HG03457 (cell line): ENCODE measurements around the gene NPTX1.

Experiments
- ATAC-seq: cut with Tn5 transposase; IDR thresholded peaks from one replicate; pipeline ENCODE4 v1.9.1; 2021; ENCODE audit warnings: moderate number of reproducible peaks; ENCODE audit not compliant: unreplicated experiment

Gene NPTX1

GRCh38 chr17:80445007-80445725 is 31.2 kb downstream of the NPTX1 start:
- no peak for ATAC-seq

GRCh38 chr17:80444644-80444979 is 31.8 kb downstream of the NPTX1 start:
- no peak for ATAC-seq

- no peak for ATAC-seq
These were observed 32.3 kb downstream of the NPTX1 start for GRCh38 chr17:80443916-80444643.

- ATAC-seq = no peak
These were observed 32.9 kb downstream of the NPTX1 start for GRCh38 chr17:80443498-80443897.

GRCh38 chr17:80442764-80443163 is 33.6 kb downstream of the NPTX1 start:
- ATAC-seq = no peak

GRCh38 chr17:80442323-80442659 is 34.1 kb downstream of the NPTX1 start:
- no peak for ATAC-seq

GRCh38 chr17:80441598-80442322 is 34.6 kb downstream of the NPTX1 start:
- ATAC-seq = no peak

- no peak for ATAC-seq
These were observed 35.3 kb downstream of the NPTX1 start for GRCh38 chr17:80441133-80441578.

GRCh38 chr17:80439499-80439898 is 36.9 kb downstream of the NPTX1 start:
- ATAC-seq = no peak

- ATAC-seq = no peak
These were observed 37.6 kb downstream of the NPTX1 start for GRCh38 chr17:80438806-80439205.

GRCh38 chr17:80437532-80437931 is 38.9 kb downstream of the NPTX1 start:
- no peak for ATAC-seq

GRCh38 chr17:80433916-80434666 is 42.3 kb downstream of the NPTX1 start:
- ATAC-seq = no peak

- ATAC-seq = no peak
These were observed 43.4 kb downstream of the NPTX1 start for GRCh38 chr17:80432961-80433550.

- no peak for ATAC-seq
These were observed 44.0 kb downstream of the NPTX1 start for GRCh38 chr17:80432350-80432955.

GRCh38 chr17:80431246-80432195 is 44.9 kb downstream of the NPTX1 start:
- ATAC-seq = no peak

GRCh38 chr17:80430446-80431245 is 45.8 kb downstream of the NPTX1 start:
- no peak for ATAC-seq

- no peak for ATAC-seq
These were observed 46.8 kb downstream of the NPTX1 start for GRCh38 chr17:80429356-80430275.
